HAP-1 (cell line): ENCODE results near the gene PTPRH.
A peak's percentile ranks its signal among the peaks of the same experiment; 100 is the strongest.

Source experiments
- DNase-seq, 2 experiments: peaks; one replicate each; pipeline ENCODE4 v3.0.0-alpha.2; 2016 to 2020; ENCODE audit warnings: low spot score in 2 of 2
- H3K27me3 ChIP-seq: fragments of 250-450 bp; sonication (Bioruptor Pico); 2 replicates; pipeline ENCODE4 v1.5.1; 2020; ENCODE audit warnings: low read depth, mild to moderate bottlenecking, moderate library complexity
- H3K36me3 ChIP-seq: fragments of 250-450 bp; sonication (Bioruptor Pico); replicated peaks from 2 replicates; pipeline ENCODE4 v1.5.1; 2020; ENCODE audit warnings: mild to moderate bottlenecking
- H3K4me1 ChIP-seq: fragments of 250-450 bp; sonication (Bioruptor Pico); 2 replicates; pipeline ENCODE4 v1.5.1; 2020; ENCODE audit warnings: mild to moderate bottlenecking
- H3K4me3 ChIP-seq: fragments of 250-450 bp; sonication (Bioruptor Pico); 2 replicates; pipeline ENCODE4 v1.5.1; 2020; ENCODE audit warnings: mild to moderate bottlenecking, moderate library complexity
- H3K9me3 ChIP-seq: fragments of 250-450 bp; sonication (Bioruptor Pico); 2 replicates; pipeline ENCODE4 v1.5.1; 2020; ENCODE audit warnings: mild to moderate bottlenecking, moderate library complexity
- in situ Hi-C: fragments of 300-500 bp; cut with MboI; formaldehyde crosslinking; loops from 3 replicates; pipeline ENCODE4 v1.14.3; 2020; ENCODE audit warnings: low sequenced_read_pairs, inconsistent platforms, mixed read lengths

Gene PTPRH

GRCh38 chr19:55199620-55200204 is 9.6 kb downstream of the PTPRH start:
- H3K9me3 ChIP-seq, result no peaks in the 10 kb centered on the region
- DNase-seq, result no peak
- no peak overlapping the region for H3K4me3 ChIP-seq
- no peaks in the 10 kb centered on the region for H3K36me3 ChIP-seq
- no peaks in the 10 kb centered on the region for H3K27me3 ChIP-seq
- in situ Hi-C loops, result no loop called here
- no peaks in the 10 kb centered on the region for H3K4me1 ChIP-seq

- DNase-seq, result no peak
- Histone ChIP-seq H3K27me3 (no peaks in the 10 kb centered on the region), H3K4me3 (no peak overlapping the region), H3K36me3 (no peaks in the 10 kb centered on the region), H3K9me3 (no peaks in the 10 kb centered on the region), H3K4me1 (no peaks in the 10 kb centered on the region)
- in situ Hi-C loops, result no loop called here
Observed at GRCh38 chr19:55198651-55199050, 10.7 kb downstream of the PTPRH start.

GRCh38 chr19:55197528-55197927 is 11.8 kb downstream of the PTPRH start:
- no peak overlapping the region for H3K4me3 ChIP-seq
- H3K9me3 ChIP-seq, result no peaks in the 10 kb centered on the region
- H3K4me1 ChIP-seq, result no peaks in the 10 kb centered on the region
- in situ Hi-C loops, result no loop called here
- no peaks in the 10 kb centered on the region for H3K36me3 ChIP-seq
- no peak for DNase-seq
- H3K27me3 ChIP-seq, result no peaks in the 10 kb centered on the region

GRCh38 chr19:55196803-55197202 is 12.5 kb downstream of the PTPRH start:
- no peak for DNase-seq
- H3K9me3 ChIP-seq, result no peaks in the 10 kb centered on the region
- in situ Hi-C loops, result no loop called here

GRCh38 chr19:55193481-55193880 is 15.8 kb downstream of the PTPRH start:
- Histone ChIP-seq H3K4me3 (no peak overlapping the region), H3K4me1 (no peaks in the 10 kb centered on the region), H3K9me3 (no peaks in the 10 kb centered on the region), H3K27me3 (no peaks in the 10 kb centered on the region), H3K36me3 (no peaks in the 10 kb centered on the region)
- in situ Hi-C loops, result no loop called here
- DNase-seq, result no peak

More at GRCh38 chr19:55196803-55197202, 12.5 kb downstream of the PTPRH start:
- Histone ChIP-seq H3K36me3 (no peaks in the 10 kb centered on the region), H3K4me3 (no peak overlapping the region), H3K27me3 (no peaks in the 10 kb centered on the region), H3K4me1 (no peaks in the 10 kb centered on the region)

GRCh38 chr19:55189403-55189835 is 19.9 kb downstream of the PTPRH start:
- in situ Hi-C loops, result no loop called here
- no peak for DNase-seq

GRCh38 chr19:55188625-55189024 is 20.7 kb downstream of the PTPRH start:
- no peaks in the 10 kb centered on the region for H3K36me3 ChIP-seq
- DNase-seq, result no peak
- no peak overlapping the region for H3K4me3 ChIP-seq
- in situ Hi-C loops, result no loop called here
- no peaks in the 10 kb centered on the region for H3K4me1 ChIP-seq
- H3K27me3 ChIP-seq, result peaks cover 23% of the 10 kb centered on the region
- H3K9me3 ChIP-seq, result no peaks in the 10 kb centered on the region

More at GRCh38 chr19:55189403-55189835, 19.9 kb downstream of the PTPRH start:
- H3K27me3 ChIP-seq, result peaks cover 15% of the 10 kb centered on the region
- H3K9me3 ChIP-seq, result no peaks in the 10 kb centered on the region
- no peaks in the 10 kb centered on the region for H3K36me3 ChIP-seq
- H3K4me3 ChIP-seq, result no peak overlapping the region
- no peaks in the 10 kb centered on the region for H3K4me1 ChIP-seq

- H3K9me3 ChIP-seq, result no peaks in the 10 kb centered on the region
- H3K4me3 ChIP-seq, result no peak overlapping the region
- no peaks in the 10 kb centered on the region for H3K4me1 ChIP-seq
- in situ Hi-C loops, result no loop called here
- no peaks in the 10 kb centered on the region for H3K36me3 ChIP-seq
- no peak for DNase-seq
- H3K27me3 ChIP-seq, result peaks cover 44% of the 10 kb centered on the region
Observed at GRCh38 chr19:55186080-55186479, 23.2 kb downstream of the PTPRH start.

- in situ Hi-C loops, result no loop called here
- H3K9me3 ChIP-seq, result no peaks in the 10 kb centered on the region
Observed at GRCh38 chr19:55181740-55182139, 27.6 kb downstream of the PTPRH start.

GRCh38 chr19:55179606-55180484 is 29.5 kb downstream of the PTPRH start, which contains the start of gene SYT5:
Gene SYT5, minus strand, starts transcription at chr19:55180289. Its CDS starts 1,248 bp downstream, at chr19:55179041.
- in situ Hi-C loops, result no loop called here

More at GRCh38 chr19:55181740-55182139, 27.6 kb downstream of the PTPRH start:
- Histone ChIP-seq H3K36me3 (no peaks in the 10 kb centered on the region), H3K4me3 (no peak overlapping the region), H3K27me3 (peaks cover 66% of the 10 kb centered on the region), H3K4me1 (peaks cover 9% of the 10 kb centered on the region)
- no peak for DNase-seq

GRCh38 chr19:55178781-55179599 is 30.3 kb downstream of the PTPRH start:
- Histone ChIP-seq H3K4me3 (peak overlapping the region; percentile 11), H3K27me3 (peaks cover 49% of the 10 kb centered on the region), H3K4me1 (peaks cover 9% of the 10 kb centered on the region), H3K36me3 (no peaks in the 10 kb centered on the region), H3K9me3 (no peaks in the 10 kb centered on the region)
- in situ Hi-C loops, result no loop called here
- peak; percentile 52 to 87 for DNase-seq

More at GRCh38 chr19:55179606-55180484, 29.5 kb downstream of the PTPRH start, which contains the start of gene SYT5:
- Histone ChIP-seq H3K27me3 (peaks cover 58% of the 10 kb centered on the region), H3K9me3 (no peaks in the 10 kb centered on the region), H3K36me3 (no peaks in the 10 kb centered on the region), H3K4me3 (peak within 1 kb of the TSS; percentile 11), H3K4me1 (peaks cover 9% of the 10 kb centered on the region)
- DNase-seq, result peak; percentile 14 to 78

GRCh38 chr19:55176076-55176475 is 33.2 kb downstream of the PTPRH start:
- H3K4me3 ChIP-seq, result no peak overlapping the region
- peaks cover 14% of the 10 kb centered on the region for H3K4me1 ChIP-seq
- no peak for DNase-seq
- no peaks in the 10 kb centered on the region for H3K9me3 ChIP-seq
- H3K36me3 ChIP-seq, result no peaks in the 10 kb centered on the region
- in situ Hi-C loops, result no loop called here
- peaks cover 29% of the 10 kb centered on the region for H3K27me3 ChIP-seq

GRCh38 chr19:55175117-55175867 is 34.0 kb downstream of the PTPRH start:
- in situ Hi-C loops, result no loop called here
- no peak for DNase-seq
- Histone ChIP-seq H3K36me3 (no peaks in the 10 kb centered on the region), H3K4me3 (no peak overlapping the region), H3K4me1 (peaks cover 14% of the 10 kb centered on the region), H3K9me3 (no peaks in the 10 kb centered on the region), H3K27me3 (peaks cover 23% of the 10 kb centered on the region)
